Coronary artery (tissue), 2 donors: ENCODE measurements around the gene LRP5.

ENCODE experiments used
- DNase-seq: peaks from one replicate; pipeline ENCODE4 v3.0.0-alpha.2; 2017; ENCODE audit warnings: low spot score
- H3K27ac ChIP-seq, 2 donors: fragments of 200-600 bp; sonication (generic); one replicate each; pipeline ENCODE4 v1.5.1; 2016 to 2019
- H3K4me3 ChIP-seq: fragments of 200-600 bp; sonication (generic); 2 replicates; pipeline ENCODE4 v1.5.1; 2016; ENCODE audit warnings: mild to moderate bottlenecking, moderate library complexity
- CTCF ChIP-seq: fragments of 200-600 bp; sonication (generic); IDR thresholded peaks from one replicate; pipeline ENCODE4 v1.5.1; 2019; ENCODE audit warnings: antibody characterized with exemption

Gene LRP5

GRCh38 chr11:68480193-68480592 is 167.8 kb downstream of the LRP5 start:
- H3K4me3 ChIP-seq = no peak overlapping the region
- H3K27ac ChIP-seq = no peak overlapping the region
- no peak for DNase-seq
- no peak for TF ChIP-seq CTCF

GRCh38 chr11:68480852-68481510 is 168.6 kb downstream of the LRP5 start:
- H3K4me3 ChIP-seq = peak overlapping the region; percentile 22
- H3K27ac ChIP-seq = peak overlapping the region; percentile 10 to 29
- no peak for TF ChIP-seq CTCF
- no peak for DNase-seq

- TF ChIP-seq CTCF = no peak
- peak overlapping the region; percentile 10 to 29 for H3K27ac ChIP-seq
- DNase-seq = no peak
- no peak overlapping the region for H3K4me3 ChIP-seq
Observed at GRCh38 chr11:68481579-68482240, 169.3 kb downstream of the LRP5 start.

GRCh38 chr11:68488623-68489022 is 176.2 kb downstream of the LRP5 start:
- no peak for DNase-seq
- TF ChIP-seq CTCF = no peak
- no peak overlapping the region for H3K27ac ChIP-seq
- no peak overlapping the region for H3K4me3 ChIP-seq

GRCh38 chr11:68495220-68495729 is 182.9 kb downstream of the LRP5 start:
- Histone ChIP-seq H3K4me3 (no peak overlapping the region), H3K27ac (no peak overlapping the region)
- DNase-seq = no peak
- no peak for TF ChIP-seq CTCF

- Histone ChIP-seq H3K4me3 (no peak overlapping the region), H3K27ac (no peak overlapping the region)
- DNase-seq = no peak
- no peak for TF ChIP-seq CTCF
Observed at GRCh38 chr11:68495872-68496271, 183.5 kb downstream of the LRP5 start.

GRCh38 chr11:68497761-68498160 is 185.4 kb downstream of the LRP5 start:
- DNase-seq = no peak
- Histone ChIP-seq H3K4me3 (no peak overlapping the region), H3K27ac (no peak overlapping the region)
- no peak for TF ChIP-seq CTCF
